Muscle of leg (tissue), 11 donors: Measurements from ENCODE around the gene DCN. TPM values are rescaled to one million over a fixed set of nuclear protein-coding genes. Genes with fewer than 3 reads are reported as not detected.

Experiments used
- DNase-seq: peaks from one replicate; pipeline ENCODE4 v3.0.0; 2013
- H3K27ac ChIP-seq: one replicate; pipeline ENCODE4 v1.5.1; 2013; ENCODE audit warnings: mild to moderate bottlenecking, low read length, control low read depth
- H3K27me3 ChIP-seq: one replicate; pipeline ENCODE4 v1.6.1; 2013; ENCODE audit warnings: low read length; ENCODE audit not compliant: control insufficient read depth, insufficient read depth
- H3K36me3 ChIP-seq: one replicate; pipeline ENCODE4 v1.6.1; 2013; ENCODE audit warnings: low read length; ENCODE audit not compliant: control insufficient read depth, insufficient read depth
- H3K4me1 ChIP-seq: one replicate; pipeline ENCODE4 v1.6.1; 2013; ENCODE audit warnings: low read length; ENCODE audit not compliant: control insufficient read depth, insufficient read depth
- H3K4me3 ChIP-seq: one replicate; pipeline ENCODE4 v1.5.1; 2013; ENCODE audit warnings: low read length, control low read depth
- H3K9me3 ChIP-seq: replicated peaks from 2 replicates; pipeline ENCODE4 v1.6.1; 2013; ENCODE audit warnings: low read depth, low read length; ENCODE audit not compliant: control insufficient read depth
- WGBS: methylation state at CpG from one replicate; pipeline ENCODE4 v1.1.5; 2013; ENCODE audit warnings: missing lambda C conversion rate; ENCODE audit not compliant: insufficient coverage; 5-methylcytosine and 5-hydroxymethylcytosine counted together
- polyA plus RNA-seq, 8 donors: library from polyadenylated mRNA; unstranded; fragments of 120-200 nt; gene quantifications; one replicate each; pipeline versions ENCODE4 v1.2.1 to v1.2.3, GENCODE V29; 2013; ENCODE audit warnings: inconsistent platforms in 1 of 8, low replicate concordance in 1 of 8; ENCODE audit not compliant: insufficient read length in 8 of 8, insufficient read depth in 1 of 8
- total RNA-seq: library from RNA; stranded (reverse); fragments of 120-200 nt; gene quantifications from one replicate; pipeline ENCODE4 v1.2.4, GENCODE V29; 2013

The DCN gene
- total and polyA plus RNA-seq, 9 donors = 1,075 to 2,946 (median 1,614) TPM

DNA sequence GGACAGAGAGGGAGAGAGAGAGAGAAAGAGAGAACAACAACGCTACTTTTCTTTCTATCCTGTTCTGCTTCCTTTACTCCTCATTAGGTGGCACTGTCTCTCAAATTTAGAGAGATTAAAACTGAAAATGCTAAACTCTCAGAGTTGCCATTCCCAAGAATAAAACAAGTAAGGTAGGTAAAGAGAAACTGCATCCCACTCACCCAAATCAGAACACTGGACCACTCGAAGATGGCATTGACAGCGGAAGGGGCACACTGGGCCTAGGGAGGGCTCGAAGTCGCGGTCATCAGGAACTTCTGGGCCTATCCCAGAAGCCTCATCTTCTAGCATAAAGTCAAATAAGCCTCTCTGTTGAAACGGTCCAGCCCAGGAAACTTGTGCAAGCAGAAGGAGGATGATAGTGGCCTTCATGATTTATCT, 4.5 kb downstream of the DCN start:
- WGBS = 40% methylated on average over 2 of the region's 7 CpGs
- Histone ChIP-seq H3K27me3 (no peaks in the 10 kb centered on the region), H3K36me3 (peaks cover 4% of the 10 kb centered on the region), H3K27ac (peak overlapping the region; percentile 93), H3K4me3 (peak overlapping the region; percentile 37), H3K4me1 (peaks cover 11% of the 10 kb centered on the region), H3K9me3 (no peaks in the 10 kb centered on the region)
- peak; percentile 93 for DNase-seq

DNA sequence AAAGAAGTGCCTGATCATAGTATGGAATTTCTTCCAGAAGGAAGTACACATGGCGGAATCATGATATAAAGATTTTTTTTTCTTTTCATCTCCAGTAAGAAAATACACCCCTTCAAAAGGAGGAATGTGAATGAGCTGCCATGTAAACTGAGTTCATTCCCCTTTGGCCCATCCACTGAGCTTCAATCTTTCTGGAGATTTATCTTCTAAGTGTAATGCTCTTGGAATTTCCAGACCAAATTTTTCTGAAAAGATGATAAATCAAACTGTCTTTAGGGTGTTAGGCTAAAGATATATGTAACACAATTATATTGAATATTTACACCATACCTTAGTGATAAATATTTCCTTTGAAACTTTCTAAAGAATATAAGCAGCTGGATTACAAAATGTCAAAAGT, 5.2 kb downstream of the DCN start:
- peak overlapping the region; percentile 93 for H3K27ac ChIP-seq
- H3K4me1 ChIP-seq = peaks cover 12% of the 10 kb centered on the region
- no peaks in the 10 kb centered on the region for H3K27me3 ChIP-seq
- no peaks in the 10 kb centered on the region for H3K9me3 ChIP-seq
- DNase-seq = no peak
- no CpG with 5 or more reads among the region's 1 CpG for WGBS
- peak overlapping the region; percentile 4 for H3K4me3 ChIP-seq
- H3K36me3 ChIP-seq = peaks cover 4% of the 10 kb centered on the region

DNA sequence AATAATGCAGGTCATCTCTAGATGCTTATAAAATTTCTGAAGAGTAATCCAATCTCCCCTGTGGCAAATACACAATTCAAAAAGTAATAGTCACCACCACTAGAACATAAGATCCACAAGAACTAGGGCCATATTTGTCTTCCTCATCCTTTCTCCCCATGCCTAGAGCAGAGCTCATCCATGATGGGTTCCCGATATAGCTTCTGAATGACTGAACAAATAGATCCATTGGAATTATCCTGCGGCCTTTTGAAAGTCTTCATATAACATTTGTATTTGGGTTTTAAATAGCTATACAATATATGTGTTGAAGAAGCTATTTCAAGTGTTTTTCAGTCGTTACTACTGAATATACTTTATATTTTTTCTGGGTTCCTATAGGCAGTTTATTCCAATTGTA, 5.7 kb downstream of the DCN start:
- peak overlapping the region; percentile 93 for H3K27ac ChIP-seq
- H3K27me3 ChIP-seq = no peaks in the 10 kb centered on the region
- no CpG with 5 or more reads among the region's 3 CpGs for WGBS
- no peak overlapping the region for H3K4me3 ChIP-seq
- no peak for DNase-seq
- H3K9me3 ChIP-seq = no peaks in the 10 kb centered on the region
- peaks cover 4% of the 10 kb centered on the region for H3K36me3 ChIP-seq
- H3K4me1 ChIP-seq = peaks cover 12% of the 10 kb centered on the region

DNA sequence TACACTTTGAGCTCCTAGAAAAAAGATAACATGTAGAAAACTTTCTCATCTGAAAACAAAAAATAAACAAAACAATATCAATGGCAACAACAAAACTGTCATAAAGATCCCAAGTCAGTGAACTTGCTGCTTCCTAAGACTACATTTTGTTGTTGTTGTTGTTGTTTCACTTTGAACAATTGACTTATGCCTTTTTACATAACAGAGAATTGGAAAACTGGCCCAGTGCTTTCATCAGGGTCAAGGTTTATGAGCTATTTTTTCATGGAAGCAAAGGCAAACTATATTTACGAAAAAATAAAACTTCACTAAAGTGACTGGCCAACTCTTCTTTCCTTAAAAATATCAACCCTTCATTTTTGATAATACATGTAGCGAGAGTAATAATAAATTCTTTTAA, 6.3 kb downstream of the DCN start:
- DNase-seq = peak; percentile 57
- Histone ChIP-seq H3K36me3 (peaks cover 4% of the 10 kb centered on the region), H3K27me3 (no peaks in the 10 kb centered on the region), H3K4me1 (peaks cover 15% of the 10 kb centered on the region), H3K4me3 (no peak overlapping the region), H3K9me3 (no peaks in the 10 kb centered on the region), H3K27ac (peak overlapping the region; percentile 93)
- no CpG with 5 or more reads among the region's 2 CpGs for WGBS

DNA sequence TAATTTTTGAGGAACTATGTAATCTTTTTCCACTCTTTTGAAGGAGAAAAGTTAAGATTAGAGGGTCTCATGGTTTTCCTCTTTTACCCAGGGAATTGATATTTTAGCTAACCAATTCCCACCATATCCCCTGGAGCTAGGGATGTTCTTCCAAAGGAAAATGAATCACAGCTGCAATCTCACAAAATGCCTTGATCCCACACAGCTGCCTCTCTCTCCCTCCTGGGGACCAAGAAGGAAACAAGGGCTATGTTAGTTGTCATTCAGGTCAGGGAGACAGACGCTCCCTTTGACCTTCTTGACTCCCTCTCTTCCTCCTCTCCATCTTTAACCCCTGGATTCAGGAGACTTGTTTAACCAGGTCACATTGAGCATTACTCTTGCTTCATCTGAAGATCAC, 9.5 kb downstream of the DCN start:
- Histone ChIP-seq H3K4me1 (peaks cover 10% of the 10 kb centered on the region), H3K27ac (peak overlapping the region; percentile 79), H3K36me3 (peaks cover 4% of the 10 kb centered on the region), H3K9me3 (no peaks in the 10 kb centered on the region), H3K27me3 (no peaks in the 10 kb centered on the region), H3K4me3 (no peak overlapping the region)
- 10% methylated on average over 1 of the region's 1 CpG for WGBS
- peak; percentile 89 for DNase-seq

DNA sequence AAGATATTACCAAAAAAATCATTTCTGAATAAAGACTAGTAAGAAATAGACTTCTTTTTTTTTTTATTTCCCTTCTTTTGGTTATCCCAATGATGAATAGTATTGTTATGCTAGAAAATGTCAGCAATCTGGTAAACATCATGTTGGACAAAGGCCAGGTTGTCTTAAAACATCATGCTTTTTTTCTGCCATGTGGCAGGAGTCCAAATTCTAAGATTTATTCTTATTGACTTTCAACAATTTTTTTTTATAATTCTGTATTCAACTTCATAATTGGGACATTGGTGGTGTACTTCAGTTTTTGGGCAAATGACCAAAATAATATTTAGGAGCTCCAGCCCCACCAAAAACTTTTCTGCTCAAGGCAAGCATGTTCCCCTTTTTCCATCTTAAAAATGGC, 10.5 kb downstream of the DCN start:
- Histone ChIP-seq H3K27ac (peak overlapping the region; percentile 79), H3K9me3 (no peaks in the 10 kb centered on the region), H3K4me3 (no peak overlapping the region), H3K36me3 (peaks cover 4% of the 10 kb centered on the region), H3K27me3 (no peaks in the 10 kb centered on the region), H3K4me1 (peaks cover 9% of the 10 kb centered on the region)
- peak; percentile 88 for DNase-seq

DNA sequence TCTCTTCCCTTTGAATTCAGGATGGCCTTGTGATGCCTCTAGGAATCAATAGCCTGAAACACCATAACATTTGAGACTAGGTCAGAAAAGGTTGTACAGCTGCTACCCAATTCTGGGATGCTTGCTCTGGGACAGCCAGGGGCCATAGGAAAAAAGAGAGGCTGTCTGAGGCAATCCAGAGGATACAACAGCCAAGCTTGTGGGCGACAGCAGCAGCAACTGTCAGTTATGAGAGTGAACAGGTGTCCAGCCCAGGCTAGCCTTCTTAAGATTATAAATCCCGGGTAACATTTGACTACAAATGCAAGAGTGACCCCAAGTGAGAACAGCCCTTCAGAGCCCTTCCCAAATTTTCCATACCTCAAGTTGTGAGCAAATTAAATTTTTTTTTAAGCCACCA, 11.1 kb downstream of the DCN start:
- Histone ChIP-seq H3K4me1 (peaks cover 9% of the 10 kb centered on the region), H3K4me3 (no peak overlapping the region), H3K27me3 (no peaks in the 10 kb centered on the region), H3K9me3 (no peaks in the 10 kb centered on the region), H3K27ac (peak overlapping the region; percentile 79), H3K36me3 (peaks cover 4% of the 10 kb centered on the region)
- DNase-seq = peak; percentile 87
- no CpG with 5 or more reads among the region's 2 CpGs for WGBS

DNA sequence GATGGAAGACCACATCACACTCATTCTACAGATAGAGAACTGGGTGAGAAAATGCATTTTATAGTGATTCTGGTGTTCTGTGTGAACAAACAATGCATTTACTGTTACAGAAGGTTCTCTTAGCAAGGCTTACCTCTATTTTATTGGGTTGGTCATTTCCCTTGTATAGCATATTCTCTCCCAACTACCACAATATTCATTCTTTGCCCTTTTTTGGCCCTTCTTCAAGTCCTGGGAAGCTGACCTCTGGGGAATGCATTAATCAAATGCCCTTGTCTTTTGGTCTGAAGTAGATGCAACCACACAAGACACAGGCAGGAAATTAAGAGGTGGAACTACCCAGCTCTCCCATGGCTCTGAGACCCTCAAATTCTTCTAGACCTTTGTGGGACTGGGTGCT, 19.5 kb downstream of the DCN start:
- no peak overlapping the region for H3K27ac ChIP-seq
- no peak overlapping the region for H3K4me3 ChIP-seq
- no peaks in the 10 kb centered on the region for H3K4me1 ChIP-seq
- peaks cover 5% of the 10 kb centered on the region for H3K36me3 ChIP-seq
- no peak for DNase-seq
- H3K27me3 ChIP-seq = no peaks in the 10 kb centered on the region
- H3K9me3 ChIP-seq = no peaks in the 10 kb centered on the region

DNA sequence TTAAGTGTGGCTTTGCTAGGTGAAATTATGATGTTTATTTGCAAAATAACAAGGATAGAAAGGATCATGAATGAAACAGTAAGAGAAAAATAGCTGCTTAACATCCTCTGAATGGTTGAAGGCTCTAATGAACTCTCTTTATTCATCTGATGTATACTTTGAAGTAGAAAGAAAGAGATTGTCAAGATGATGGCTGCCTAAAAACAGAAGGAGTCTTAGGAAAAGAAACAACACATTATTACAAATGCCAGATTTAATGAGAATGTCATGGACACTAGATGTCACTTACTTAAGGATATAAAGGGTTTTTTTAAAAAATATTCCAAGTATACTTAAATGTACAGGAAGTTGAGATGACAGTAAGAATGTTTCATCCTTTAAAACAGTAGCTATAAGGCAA, 21.6 kb downstream of the DCN start:
- no peak overlapping the region for H3K4me3 ChIP-seq
- no peaks in the 10 kb centered on the region for H3K4me1 ChIP-seq
- no peaks in the 10 kb centered on the region for H3K27me3 ChIP-seq
- H3K36me3 ChIP-seq = peaks cover 11% of the 10 kb centered on the region
- no peak for DNase-seq
- H3K27ac ChIP-seq = no peak overlapping the region
- H3K9me3 ChIP-seq = no peaks in the 10 kb centered on the region

DNA sequence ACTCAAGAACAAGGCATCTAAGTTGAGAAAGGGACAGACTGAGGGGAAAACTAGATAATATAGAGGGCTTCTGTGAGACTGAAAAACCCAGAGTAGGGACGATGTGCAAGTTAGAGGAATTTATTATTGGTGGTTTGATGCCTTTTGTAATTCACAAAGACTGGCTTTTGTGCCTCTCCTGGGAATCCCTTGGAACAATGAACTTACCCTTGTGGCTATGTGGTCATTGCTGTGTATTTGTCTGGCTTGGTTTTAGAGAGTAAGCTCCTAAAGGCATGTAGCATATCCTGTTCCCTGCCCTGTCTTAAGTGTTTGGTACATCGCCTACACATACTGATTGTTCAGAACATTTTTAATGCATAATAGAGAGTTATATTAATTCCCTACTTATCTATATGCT, 26.6 kb downstream of the DCN start:
- Histone ChIP-seq H3K27ac (no peak overlapping the region), H3K4me3 (no peak overlapping the region), H3K9me3 (no peaks in the 10 kb centered on the region), H3K27me3 (no peaks in the 10 kb centered on the region), H3K36me3 (peaks cover 16% of the 10 kb centered on the region), H3K4me1 (no peaks in the 10 kb centered on the region)
- DNase-seq = no peak
- 0% methylated on average over 1 of the region's 2 CpGs for WGBS

DNA sequence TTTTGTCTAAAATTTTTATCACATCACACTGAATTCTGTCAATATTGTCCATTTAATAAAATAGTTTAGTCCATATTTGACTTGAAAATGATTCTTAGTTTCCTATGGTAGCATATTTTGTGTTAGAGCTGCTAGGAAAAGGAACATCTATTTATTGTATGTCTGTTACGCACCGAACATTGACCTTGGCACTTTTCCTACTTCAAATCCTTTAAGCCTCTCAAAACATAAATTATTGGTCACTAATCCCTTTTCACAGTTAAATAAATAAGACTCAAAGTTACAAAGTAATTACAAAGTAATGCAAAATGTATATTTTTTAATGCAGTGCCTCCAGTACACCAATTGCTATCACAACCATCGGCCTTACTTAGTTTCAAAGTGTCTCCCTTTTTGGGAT, 28.5 kb downstream of the DCN start:
- Histone ChIP-seq H3K9me3 (no peaks in the 10 kb centered on the region), H3K27ac (no peak overlapping the region), H3K4me3 (no peak overlapping the region), H3K36me3 (peaks cover 19% of the 10 kb centered on the region), H3K4me1 (no peaks in the 10 kb centered on the region), H3K27me3 (no peaks in the 10 kb centered on the region)
- DNase-seq = no peak
- WGBS = no CpG with 5 or more reads among the region's 3 CpGs
